Measurements from ENCODE around the gene ABTB2.

DNA sequence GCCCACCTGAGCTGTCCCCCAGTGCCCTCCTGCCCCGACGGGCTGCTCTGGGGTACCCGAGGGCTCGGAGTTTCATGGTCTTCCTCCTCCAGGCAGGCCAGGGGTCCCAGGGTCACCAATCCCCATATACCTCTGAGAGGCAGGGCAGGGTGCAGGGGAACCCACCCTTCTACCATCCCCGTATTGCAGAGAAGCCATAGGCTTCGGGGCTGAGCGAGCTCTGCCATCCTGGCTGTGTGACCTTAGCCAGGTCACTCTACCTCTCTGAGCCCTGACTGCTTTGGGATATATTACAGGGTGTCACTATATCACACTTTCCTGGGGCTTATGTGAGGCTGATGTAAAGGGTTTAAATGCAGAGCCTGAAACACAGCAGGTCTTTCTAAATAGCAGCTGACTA is 195.0 kb downstream of the ABTB2 start:
- TF ChIP-seq, protein P1, sequence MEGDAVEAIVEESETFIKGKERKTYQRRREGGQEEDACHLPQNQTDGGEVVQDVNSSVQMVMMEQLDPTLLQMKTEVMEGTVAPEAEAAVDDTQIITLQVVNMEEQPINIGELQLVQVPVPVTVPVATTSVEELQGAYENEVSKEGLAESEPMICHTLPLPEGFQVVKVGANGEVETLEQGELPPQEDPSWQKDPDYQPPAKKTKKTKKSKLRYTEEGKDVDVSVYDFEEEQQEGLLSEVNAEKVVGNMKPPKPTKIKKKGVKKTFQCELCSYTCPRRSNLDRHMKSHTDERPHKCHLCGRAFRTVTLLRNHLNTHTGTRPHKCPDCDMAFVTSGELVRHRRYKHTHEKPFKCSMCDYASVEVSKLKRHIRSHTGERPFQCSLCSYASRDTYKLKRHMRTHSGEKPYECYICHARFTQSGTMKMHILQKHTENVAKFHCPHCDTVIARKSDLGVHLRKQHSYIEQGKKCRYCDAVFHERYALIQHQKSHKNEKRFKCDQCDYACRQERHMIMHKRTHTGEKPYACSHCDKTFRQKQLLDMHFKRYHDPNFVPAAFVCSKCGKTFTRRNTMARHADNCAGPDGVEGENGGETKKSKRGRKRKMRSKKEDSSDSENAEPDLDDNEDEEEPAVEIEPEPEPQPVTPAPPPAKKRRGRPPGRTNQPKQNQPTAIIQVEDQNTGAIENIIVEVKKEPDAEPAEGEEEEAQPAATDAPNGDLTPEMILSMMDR (IDR thresholded peaks at IDR 0.05; ENCODE audit: poor library complexity) = no peak
- TF ChIP-seq EZH2phosphoT487 (IDR thresholded peaks at IDR 0.05; ENCODE audit: low read depth, severe bottlenecking, unreplicated experiment) (no peak), EZH2 (IDR thresholded peaks at IDR 0.05; ENCODE audit: borderline replicate concordance) (no peak)
